Keratinocyte (primary cell): ENCODE results near the gene RBM4. TPM values are rescaled to one million over a fixed set of nuclear protein-coding genes. Genes with fewer than 3 reads are reported as not detected.

Experiments used
- DNase-seq: peaks from one replicate; pipeline ENCODE4 v3.0.0-alpha.2; 2011; ENCODE audit warnings: low read depth, missing footprints, low spot score
- FAIRE-seq: peaks from 2 replicates; lab custom pipeline; 2011; peaks lifted over from hg19 to GRCh38; lab: Jason Lieb, UNC
- H2AFZ ChIP-seq: 2 replicates; pipeline ENCODE4 v1.6.0; 2012; ENCODE audit warnings: low read length, control low read depth, inconsistent platforms; ENCODE audit not compliant: control insufficient read depth
- H3K27ac ChIP-seq: 2 replicates; pipeline ENCODE4 v1.5.1; 2011; ENCODE audit warnings: low read length; ENCODE audit not compliant: control insufficient read depth, insufficient read depth
- H3K27me3 ChIP-seq: 3 replicates; pipeline ENCODE4 v1.6.0; 2011; ENCODE audit warnings: low read length; ENCODE audit not compliant: control insufficient read depth, insufficient read depth; ENCODE audit errors: extremely low read depth
- H3K36me3 ChIP-seq, 2 experiments: 2 replicates in 1 of 2; 3 replicates in 1 of 2; pipeline ENCODE4 v1.5.1; 2011; ENCODE audit warnings: low read length in 2 of 2, mild to moderate bottlenecking in 1 of 2; ENCODE audit not compliant: control insufficient read depth in 2 of 2, insufficient read depth in 2 of 2; ENCODE audit errors: extremely low read depth in 1 of 2
- H3K4me1 ChIP-seq: 3 replicates; pipeline ENCODE4 v1.5.1; 2011; ENCODE audit warnings: low read length; ENCODE audit not compliant: control insufficient read depth, insufficient read depth; ENCODE audit errors: extremely low read depth
- H3K4me2 ChIP-seq: 3 replicates; pipeline ENCODE4 v1.6.0; 2011; ENCODE audit warnings: low read depth, low read length; ENCODE audit not compliant: control insufficient read depth, insufficient read depth; ENCODE audit errors: extremely low read depth
- H3K4me3 ChIP-seq, 3 experiments: fragments of 200-600 bp in 1 of 3; sonication (generic) in 1 of 3; 2 replicates in 2 of 3; 3 replicates in 1 of 3; pipeline ENCODE4 v1.5.1; 2011 to 2016; ENCODE audit warnings: low read length in 3 of 3, mild to moderate bottlenecking in 3 of 3, control low read depth in 2 of 3, inconsistent platforms in 1 of 3, low read depth in 1 of 3, mixed read lengths in 1 of 3, mixed run types in 1 of 3, moderate library complexity in 1 of 3; ENCODE audit not compliant: control insufficient read depth in 2 of 3, insufficient read depth in 2 of 3; ENCODE audit errors: extremely low read depth in 1 of 3
- H3K79me2 ChIP-seq: 2 replicates; pipeline ENCODE4 v1.6.0; 2012; ENCODE audit warnings: low read length; ENCODE audit not compliant: control insufficient read depth, insufficient read depth
- H3K9ac ChIP-seq: 3 replicates; pipeline ENCODE4 v1.6.0; 2011; ENCODE audit warnings: low read length; ENCODE audit not compliant: control insufficient read depth, insufficient read depth; ENCODE audit errors: extremely low read depth
- H3K9me1 ChIP-seq: 3 replicates; pipeline ENCODE4 v1.6.0; 2011; ENCODE audit warnings: low read length; ENCODE audit not compliant: control insufficient read depth, insufficient read depth; ENCODE audit errors: extremely low read depth
- H3K9me3 ChIP-seq: 2 replicates; pipeline ENCODE4 v1.5.1; 2012; ENCODE audit warnings: low read depth, low read length; ENCODE audit not compliant: control insufficient read depth
- H4K20me1 ChIP-seq: 3 replicates; pipeline ENCODE4 v1.6.0; 2011; ENCODE audit warnings: low read length; ENCODE audit not compliant: control insufficient read depth, insufficient read depth; ENCODE audit errors: extremely low read depth
- CTCF ChIP-seq, 3 experiments: IDR thresholded peaks in 1 of 3; conservative IDR thresholded peaks in 1 of 3; optimal IDR thresholded peaks in 1 of 3; 2 replicates in 2 of 3; 3 replicates in 1 of 3; pipeline versions ENCODE3 to v1.5.1; 2011; ENCODE audit warnings: low read length in 3 of 3, mild to moderate bottlenecking in 3 of 3, moderate library complexity in 2 of 3, control low read depth in 1 of 3, inconsistent platforms in 1 of 3; ENCODE audit not compliant: insufficient read depth in 2 of 3; ENCODE audit errors: extremely low read depth in 1 of 3
- EZH2 ChIP-seq: IDR thresholded peaks from one replicate; pipeline ENCODE4 v1.6.1; 2012; ENCODE audit warnings: inconsistent platforms, mild to moderate bottlenecking, low read length, moderate library complexity
- dilution Hi-C: fragments of 300-500 bp; cut with MboI; formaldehyde crosslinking; loops from one replicate; pipeline ENCODE4 v1.7.0; 2020; ENCODE audit warnings: low sequenced_read_pairs; ENCODE audit not compliant: extremely low pct_ligation_motif_present
- polyA plus RNA-seq, 5 experiments: library from polyadenylated mRNA; depleted of rRNA in 3 of 5; stranded (reverse) in 3 of 5; stranded (forward) in 1 of 5; unstranded in 1 of 5; fragments of >200 nt; gene quantifications; 1 replicate in 1 of 5; 2 replicates in 3 of 5; 3 replicates in 1 of 5; pipeline versions ENCODE4 v1.2.1 to v1.2.3, GENCODE V29; 2011 to 2012; ENCODE audit warnings: missing spikeins in 2 of 5, low read depth in 1 of 5, low replicate concordance in 1 of 5

The RBM4 gene
- polyA plus RNA-seq, 1 donor (not counting 4 experiments of a cell fraction or from before 2014, with no cell fraction given), result 190 TPM

GRCh38 chr11:66641834-66642233 lies 3.3 kb downstream of the RBM4 start:
- H3K4me3 ChIP-seq, result peak overlapping the region; percentile 19 to 24 (median 21)
- H3K27me3 ChIP-seq, result no peaks in the 10 kb centered on the region
- no peak for TF ChIP-seq EZH2
- TF ChIP-seq CTCF (optimal IDR thresholded peaks at IDR 0.05 in 1 of 3, IDR thresholded peaks at IDR 0.05 in 1 of 3, conservative IDR thresholded peaks at IDR 0.05 in 1 of 3; ENCODE audit: extremely low read depth in 1 of 3, insufficient read depth in 2 of 3, low read length in 3 of 3), result no peak
- H3K9ac ChIP-seq, result no peak overlapping the region
- H3K9me3 ChIP-seq, result no peaks in the 10 kb centered on the region
- peaks cover 31 to 63% of the 10 kb centered on the region in 2 experiments for H3K36me3 ChIP-seq
- peaks cover 6% of the 10 kb centered on the region for H3K9me1 ChIP-seq
- dilution Hi-C loops, result no loop called here
- no peak for DNase-seq
- H3K79me2 ChIP-seq, result peaks cover 97% of the 10 kb centered on the region
- FAIRE-seq, result no peak
- H4K20me1 ChIP-seq, result peaks cover 59% of the 10 kb centered on the region
- H3K27ac ChIP-seq, result no peak overlapping the region
- H2AFZ ChIP-seq, result no peak overlapping the region
- peak overlapping the region; percentile 93 for H3K4me2 ChIP-seq
- H3K4me1 ChIP-seq, result peaks cover 43% of the 10 kb centered on the region

- FAIRE-seq (no peak), DNase-seq (no peak)
- no peaks in the 10 kb centered on the region for H3K9me3 ChIP-seq
- no peak overlapping the region for H3K4me2 ChIP-seq
- peaks cover 6% of the 10 kb centered on the region for H3K9me1 ChIP-seq
- no peak overlapping the region for H3K27ac ChIP-seq
- no peak overlapping the region for H2AFZ ChIP-seq
- no peak overlapping the region for H3K4me3 ChIP-seq
- no peaks in the 10 kb centered on the region for H3K27me3 ChIP-seq
- H4K20me1 ChIP-seq, result peaks cover 64% of the 10 kb centered on the region
- no peak for TF ChIP-seq CTCF (optimal IDR thresholded peaks at IDR 0.05 in 1 of 3, IDR thresholded peaks at IDR 0.05 in 1 of 3, conservative IDR thresholded peaks at IDR 0.05 in 1 of 3; ENCODE audit: extremely low read depth in 1 of 3, insufficient read depth in 2 of 3, low read length in 3 of 3)
- H3K9ac ChIP-seq, result no peak overlapping the region
- peaks cover 38 to 69% of the 10 kb centered on the region in 2 experiments for H3K36me3 ChIP-seq
- peaks cover 97% of the 10 kb centered on the region for H3K79me2 ChIP-seq
- dilution Hi-C loops, result no loop called here
- H3K4me1 ChIP-seq, result peaks cover 35% of the 10 kb centered on the region
Measured at GRCh38 chr11:66643745-66644437, 5.4 kb downstream of the RBM4 start.
